Trophoblast cell (in vitro differentiated cells and primary cell): ENCODE data around the gene IMPDH1.

Experiments
- DNase-seq, 2 donors: peaks; one replicate each; pipeline ENCODE4 v3.0.0-alpha.2; 2016
- H2AFZ ChIP-seq: 2 replicates; pipeline ENCODE4 v1.6.1; 2013; ENCODE audit warnings: low read length, moderate library complexity, mild to moderate bottlenecking; ENCODE audit not compliant: insufficient read depth, poor library complexity
- H2AK5ac ChIP-seq: 2 replicates; pipeline ENCODE4 v1.6.1; 2013; ENCODE audit warnings: mild to moderate bottlenecking, low read length
- H2BK120ac ChIP-seq: 2 replicates; pipeline ENCODE4 v1.6.1; 2013; ENCODE audit warnings: low read length, mild to moderate bottlenecking, moderate library complexity; ENCODE audit not compliant: insufficient read depth, poor library complexity
- H2BK12ac ChIP-seq: 2 replicates; pipeline ENCODE4 v1.6.1; 2013; ENCODE audit warnings: mild to moderate bottlenecking, low read length, moderate library complexity
- H2BK5ac ChIP-seq: 2 replicates; pipeline ENCODE4 v1.6.1; 2013; ENCODE audit warnings: low read length, low read depth, moderate library complexity, mild to moderate bottlenecking; ENCODE audit not compliant: poor library complexity
- H3K14ac ChIP-seq: 2 replicates; pipeline ENCODE4 v1.6.1; 2013; ENCODE audit warnings: mild to moderate bottlenecking, low read length
- H3K18ac ChIP-seq: 2 replicates; pipeline ENCODE4 v1.6.1; 2013; ENCODE audit warnings: mild to moderate bottlenecking, low read length
- H3K23ac ChIP-seq: 2 replicates; pipeline ENCODE4 v1.6.1; 2013; ENCODE audit warnings: low read length
- H3K27ac ChIP-seq: 2 replicates; pipeline ENCODE4 v1.5.1; 2013; ENCODE audit warnings: low read depth, mild to moderate bottlenecking, inconsistent platforms, low read length, moderate library complexity
- H3K27me3 ChIP-seq: 2 replicates; pipeline ENCODE4 v1.6.1; 2013; ENCODE audit warnings: inconsistent platforms, mild to moderate bottlenecking, low read length, moderate library complexity; ENCODE audit not compliant: insufficient read depth
- H3K36me3 ChIP-seq, 2 experiments: 1 replicate in 1 of 2; 2 replicates in 1 of 2; pipeline ENCODE4 v1.6.1; 2013; ENCODE audit warnings: low read length in 2 of 2, mild to moderate bottlenecking in 2 of 2, moderate library complexity in 1 of 2; ENCODE audit not compliant: insufficient read depth in 2 of 2, control insufficient read depth in 1 of 2
- H3K4ac ChIP-seq: 2 replicates; pipeline ENCODE4 v1.6.1; 2013; ENCODE audit warnings: low read depth, mild to moderate bottlenecking, low read length, moderate library complexity
- H3K4me1 ChIP-seq, 2 experiments: 1 replicate in 1 of 2; 2 replicates in 1 of 2; pipeline ENCODE4 v1.6.1; 2013; ENCODE audit warnings: low read length in 2 of 2, mild to moderate bottlenecking in 2 of 2, moderate library complexity in 1 of 2; ENCODE audit not compliant: insufficient read depth in 2 of 2, control insufficient read depth in 1 of 2
- H3K4me2 ChIP-seq: 2 replicates; pipeline ENCODE4 v1.6.1; 2013; ENCODE audit warnings: inconsistent platforms, mild to moderate bottlenecking, low read length, moderate library complexity
- H3K4me3 ChIP-seq: 2 replicates; pipeline ENCODE4 v1.5.1; 2013; ENCODE audit warnings: mild to moderate bottlenecking, low read depth, low read length, inconsistent platforms
- H3K79me1 ChIP-seq: one replicate; pipeline ENCODE4 v1.6.1; 2013; ENCODE audit warnings: low read length
- H3K79me2 ChIP-seq: 2 replicates; pipeline ENCODE4 v1.6.1; 2013; ENCODE audit warnings: low read length, mild to moderate bottlenecking; ENCODE audit not compliant: control insufficient read depth, insufficient read depth, poor library complexity
- H3K9ac ChIP-seq: 2 replicates; pipeline ENCODE4 v1.6.1; 2013; ENCODE audit warnings: mild to moderate bottlenecking, low read length
- H3K9me3 ChIP-seq: 2 replicates; pipeline ENCODE4 v1.6.1; 2013; ENCODE audit warnings: low read depth, mild to moderate bottlenecking, control low read depth, inconsistent platforms, low read length; ENCODE audit not compliant: insufficient read depth
- H4K12ac ChIP-seq: 2 replicates; pipeline ENCODE4 v1.6.1; 2013; ENCODE audit warnings: low read depth, mild to moderate bottlenecking, low read length, moderate library complexity
- H4K8ac ChIP-seq: 2 replicates; pipeline ENCODE4 v1.6.1; 2013; ENCODE audit warnings: low read depth, mild to moderate bottlenecking, low read length, moderate library complexity
- H4K91ac ChIP-seq: one replicate; pipeline ENCODE4 v1.6.1; 2013; ENCODE audit warnings: low read depth, mild to moderate bottlenecking, low read length, moderate library complexity
- WGBS: extraction: QIAGEN DNeasy Blood & Tissue Kit; methylation state at CpG from one replicate; pipeline ENCODE4 v1.1.7; 2013; ENCODE audit warnings: missing lambda C conversion rate; ENCODE audit not compliant: insufficient read length, insufficient coverage; ENCODE audit errors: extremely low coverage; 5-methylcytosine and 5-hydroxymethylcytosine counted together

Gene IMPDH1

DNA sequence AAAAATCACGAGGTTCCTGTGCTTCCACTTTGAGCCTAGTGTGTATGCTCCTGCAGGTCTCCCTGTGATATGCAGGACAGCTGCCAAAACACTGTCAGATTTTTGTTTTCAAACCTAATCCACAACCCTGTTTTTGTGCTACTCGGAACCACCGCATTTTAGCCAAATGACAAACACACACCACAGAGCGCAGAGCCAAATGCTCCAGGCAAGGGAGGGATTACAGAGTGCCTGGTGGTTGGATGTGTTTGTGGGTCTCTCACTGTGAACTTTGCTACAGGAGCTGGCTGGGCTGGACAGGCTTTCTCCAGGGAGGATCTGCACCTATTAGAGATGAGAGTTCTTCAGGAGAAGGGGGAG is 60.3 kb downstream of the IMPDH1 start:
- peak overlapping the region; percentile 55 for H3K14ac ChIP-seq
- no peak overlapping the region for H3K4ac ChIP-seq
- H3K9ac ChIP-seq = no peak overlapping the region
- no peak overlapping the region for H2AFZ ChIP-seq
- H3K27ac ChIP-seq = no peak overlapping the region
- no peak overlapping the region for H2AK5ac ChIP-seq
- peak overlapping the region; percentile 13 for H4K8ac ChIP-seq
- peaks cover 3% of the 10 kb centered on the region for H3K79me1 ChIP-seq
- peaks cover 24 to 28% of the 10 kb centered on the region in 2 experiments for H3K36me3 ChIP-seq
- H3K9me3 ChIP-seq = peaks cover 10% of the 10 kb centered on the region
- no peak overlapping the region for H2BK120ac ChIP-seq
- peaks cover 17 to 31% of the 10 kb centered on the region in 2 experiments for H3K4me1 ChIP-seq
- H2BK12ac ChIP-seq = peak overlapping the region; percentile 51
- H3K79me2 ChIP-seq = no peaks in the 10 kb centered on the region
- peak overlapping the region; percentile 56 for H4K91ac ChIP-seq
- H3K18ac ChIP-seq = no peak overlapping the region
- WGBS = no CpG with 5 or more reads among the region's 4 CpGs
- H3K4me3 ChIP-seq = no peak overlapping the region
- no peak overlapping the region for H3K23ac ChIP-seq
- no peak overlapping the region for H3K4me2 ChIP-seq
- H2BK5ac ChIP-seq = no peak overlapping the region
- no peak for DNase-seq
- no peaks in the 10 kb centered on the region for H3K27me3 ChIP-seq
- no peak overlapping the region for H4K12ac ChIP-seq

DNA sequence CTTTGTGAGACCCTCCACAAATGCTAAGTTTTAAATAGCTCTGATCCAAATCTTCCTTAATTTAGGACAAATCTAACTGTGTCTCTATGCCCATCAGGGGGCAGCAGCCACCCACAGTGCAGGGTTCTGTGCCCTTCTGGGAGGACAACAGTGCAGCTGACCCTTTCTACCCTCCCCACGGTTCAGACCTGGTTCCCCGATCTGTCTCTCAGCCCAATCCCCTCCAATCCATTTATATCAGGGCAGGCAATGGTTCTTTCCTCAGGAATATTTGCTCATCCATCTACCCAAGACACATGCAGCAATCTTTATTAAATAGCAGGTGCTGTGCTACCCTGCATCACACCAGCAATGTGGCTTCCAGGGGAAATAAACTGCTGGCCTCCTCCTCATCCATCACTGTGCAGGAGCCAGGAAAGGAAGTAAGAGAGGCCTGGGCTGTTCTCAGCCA is 62.1 kb downstream of the IMPDH1 start:
- H3K18ac ChIP-seq = no peak overlapping the region
- H3K79me1 ChIP-seq = peaks cover 7% of the 10 kb centered on the region
- peak; percentile 37 to 69 for DNase-seq
- H3K36me3 ChIP-seq = peaks cover 20 to 24% of the 10 kb centered on the region in 2 experiments
- no peak overlapping the region for H2BK5ac ChIP-seq
- H3K4me2 ChIP-seq = no peak overlapping the region
- no peak overlapping the region for H3K27ac ChIP-seq
- H3K4ac ChIP-seq = no peak overlapping the region
- H2BK12ac ChIP-seq = no peak overlapping the region
- no peak overlapping the region for H2AFZ ChIP-seq
- H3K23ac ChIP-seq = no peak overlapping the region
- no peak overlapping the region for H4K12ac ChIP-seq
- no peak overlapping the region for H3K14ac ChIP-seq
- no peak overlapping the region for H2BK120ac ChIP-seq
- H3K4me3 ChIP-seq = no peak overlapping the region
- WGBS = no CpG with 5 or more reads among the region's 2 CpGs
- H3K9ac ChIP-seq = no peak overlapping the region
- H2AK5ac ChIP-seq = no peak overlapping the region
- H3K4me1 ChIP-seq = peaks cover 15 to 28% of the 10 kb centered on the region in 2 experiments
- H3K79me2 ChIP-seq = peaks cover 3% of the 10 kb centered on the region
- no peak overlapping the region for H4K91ac ChIP-seq
- H3K27me3 ChIP-seq = no peaks in the 10 kb centered on the region
- peaks cover 10% of the 10 kb centered on the region for H3K9me3 ChIP-seq
- H4K8ac ChIP-seq = no peak overlapping the region

DNA sequence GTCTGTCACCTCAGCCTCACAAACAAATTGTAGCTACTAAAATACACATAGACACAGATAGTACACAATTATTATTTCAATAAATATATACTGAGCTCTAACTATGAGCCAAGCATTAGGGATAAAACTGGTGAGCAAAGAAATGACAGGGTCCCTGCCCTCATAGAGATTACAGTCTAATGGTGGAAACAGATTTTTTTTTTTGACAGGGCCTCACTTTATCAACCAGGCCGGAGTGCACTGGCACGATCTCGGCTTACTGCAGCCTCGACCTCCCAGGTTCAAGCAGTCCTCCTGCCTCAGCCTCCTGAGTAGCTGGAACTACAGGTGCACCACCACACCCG is 65.4 kb downstream of the IMPDH1 start:
- Histone ChIP-seq H3K4me2 (no peak overlapping the region), H4K8ac (peak overlapping the region; percentile 81), H3K4me1 (peaks cover 4 to 16% of the 10 kb centered on the region in 2 experiments), H3K9me3 (no peaks in the 10 kb centered on the region), H3K79me1 (peaks cover 3% of the 10 kb centered on the region), H2BK5ac (no peak overlapping the region), H3K4ac (no peak overlapping the region), H2AFZ (no peak overlapping the region), H3K9ac (no peak overlapping the region), H3K14ac (no peak overlapping the region), H3K18ac (no peak overlapping the region), H3K27me3 (no peaks in the 10 kb centered on the region), H3K4me3 (no peak overlapping the region), H3K27ac (no peak overlapping the region), H2AK5ac (no peak overlapping the region), H3K23ac (no peak overlapping the region), H4K91ac (no peak overlapping the region), H3K36me3 (peaks cover 2 to 3% of the 10 kb centered on the region in 2 experiments), H3K79me2 (peaks cover 3% of the 10 kb centered on the region), H2BK120ac (no peak overlapping the region), H4K12ac (no peak overlapping the region), H2BK12ac (no peak overlapping the region)
- no peak for DNase-seq
- no CpG with 5 or more reads among the region's 5 CpGs for WGBS

DNA sequence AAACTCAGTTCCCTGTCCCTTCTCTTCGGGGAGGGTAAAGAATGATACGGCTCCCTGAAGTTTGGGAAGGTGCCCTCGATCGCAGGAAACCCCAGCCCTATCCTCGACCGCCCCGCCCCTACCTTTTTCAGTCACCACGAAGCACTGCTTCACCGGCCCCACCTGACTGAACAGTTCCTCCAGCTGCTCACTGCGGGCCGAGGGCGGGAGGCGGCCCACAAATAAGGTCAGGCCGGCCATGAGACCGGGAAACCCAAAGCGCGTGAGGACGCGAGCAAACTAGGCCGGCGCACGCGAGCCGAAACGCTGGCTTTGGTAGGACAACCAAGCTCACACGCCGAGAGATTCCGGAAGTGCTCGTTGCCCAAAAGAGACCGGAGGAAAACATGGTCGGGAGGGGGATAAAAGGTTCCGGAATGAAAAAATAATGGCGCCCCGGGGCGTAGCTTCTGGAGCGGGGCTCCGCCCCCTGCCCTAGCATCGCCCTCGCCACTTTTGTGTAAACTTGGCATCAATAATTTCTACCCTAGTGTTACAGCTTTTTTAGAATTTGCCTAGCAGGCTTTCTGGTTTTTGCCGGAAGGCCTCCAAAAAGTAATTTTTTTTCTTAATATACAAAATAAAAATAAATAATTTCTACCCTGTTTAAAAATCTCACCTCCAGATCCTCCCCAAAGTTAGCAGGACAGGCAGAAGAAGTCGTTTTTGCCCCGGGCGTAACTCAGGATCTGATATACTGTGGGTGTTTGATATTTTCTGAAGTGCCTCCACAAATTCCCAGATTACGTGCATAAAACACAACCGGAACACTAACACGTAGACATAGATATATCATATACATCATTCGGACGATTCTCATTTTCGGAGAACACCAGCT is 66.0 kb downstream of the IMPDH1 start, which contains the start of gene RBM28:
Gene RBM28 (minus strand): TSS at position 355 of the 877 bp plus-strand sequence. CDS start 115 bp downstream, at position 240.
- Histone ChIP-seq H2BK5ac (peak within 1 kb of the TSS; percentile 32), H3K79me1 (peaks cover 3% of the 10 kb centered on the region), H4K8ac (peak within 1 kb of the TSS; percentile 81), H3K79me2 (peaks cover 3% of the 10 kb centered on the region), H3K4me3 (peak within 1 kb of the TSS; percentile 86), H4K12ac (peak within 1 kb of the TSS; percentile 13), H3K4ac (peak within 1 kb of the TSS; percentile 47), H3K27ac (peak within 1 kb of the TSS; percentile 34), H2BK12ac (no peak within 1 kb of the TSS), H3K23ac (no peak within 1 kb of the TSS), H2AFZ (peak within 1 kb of the TSS; percentile 38), H3K9me3 (no peaks in the 10 kb centered on the region), H3K9ac (peak within 1 kb of the TSS; percentile 80), H2AK5ac (no peak within 1 kb of the TSS), H3K14ac (peak within 1 kb of the TSS; percentile 81), H2BK120ac (peak within 1 kb of the TSS; percentile 36), H3K27me3 (no peaks in the 10 kb centered on the region), H3K18ac (peak within 1 kb of the TSS; percentile 85), H4K91ac (peak within 1 kb of the TSS; percentile 75), H3K4me1 (peaks cover 0 to 11% of the 10 kb centered on the region in 2 experiments), H3K4me2 (peak within 1 kb of the TSS; percentile 87), H3K36me3 (peaks cover 2 to 3% of the 10 kb centered on the region in 2 experiments)
- peak; percentile 88 to 98 for DNase-seq
- no CpG with 5 or more reads among the region's 49 CpGs for WGBS
